LNCAP (cell line): Measurements from ENCODE around the gene RHOXF2.

Experiments
- CTCF ChIP-seq: fragments of 450-650 bp; IDR thresholded peaks from 2 replicates; pipeline ENCODE4 v1.5.1; 2017; ENCODE audit warnings: mild to moderate bottlenecking

Gene RHOXF2

GRCh38 chrX:120137439-120137838 is 21.0 kb upstream of the RHOXF2 start:
- no peak for TF ChIP-seq CTCF

GRCh38 chrX:120140293-120140981 is 18.0 kb upstream of the RHOXF2 start:
- TF ChIP-seq CTCF, result no peak

- TF ChIP-seq CTCF, result no peak
Observed at GRCh38 chrX:120144178-120144844, 14.1 kb upstream of the RHOXF2 start.

- no peak for TF ChIP-seq CTCF
Observed at GRCh38 chrX:120145295-120145925, 13.0 kb upstream of the RHOXF2 start.

- no peak for TF ChIP-seq CTCF
Observed at GRCh38 chrX:120147537-120147936, 10.9 kb upstream of the RHOXF2 start.

- no peak for TF ChIP-seq CTCF
Observed at GRCh38 chrX:120200851-120201250, 42.4 kb downstream of the RHOXF2 start.

GRCh38 chrX:120205816-120206753 is 47.7 kb downstream of the RHOXF2 start:
- TF ChIP-seq CTCF, result no peak
